ENCODE data around the gene IGFBP3.

GRCh38 chr7:45937862-45938261 is 16.8 kb upstream of the IGFBP3 start:
- TF ChIP-seq, protein P1, sequence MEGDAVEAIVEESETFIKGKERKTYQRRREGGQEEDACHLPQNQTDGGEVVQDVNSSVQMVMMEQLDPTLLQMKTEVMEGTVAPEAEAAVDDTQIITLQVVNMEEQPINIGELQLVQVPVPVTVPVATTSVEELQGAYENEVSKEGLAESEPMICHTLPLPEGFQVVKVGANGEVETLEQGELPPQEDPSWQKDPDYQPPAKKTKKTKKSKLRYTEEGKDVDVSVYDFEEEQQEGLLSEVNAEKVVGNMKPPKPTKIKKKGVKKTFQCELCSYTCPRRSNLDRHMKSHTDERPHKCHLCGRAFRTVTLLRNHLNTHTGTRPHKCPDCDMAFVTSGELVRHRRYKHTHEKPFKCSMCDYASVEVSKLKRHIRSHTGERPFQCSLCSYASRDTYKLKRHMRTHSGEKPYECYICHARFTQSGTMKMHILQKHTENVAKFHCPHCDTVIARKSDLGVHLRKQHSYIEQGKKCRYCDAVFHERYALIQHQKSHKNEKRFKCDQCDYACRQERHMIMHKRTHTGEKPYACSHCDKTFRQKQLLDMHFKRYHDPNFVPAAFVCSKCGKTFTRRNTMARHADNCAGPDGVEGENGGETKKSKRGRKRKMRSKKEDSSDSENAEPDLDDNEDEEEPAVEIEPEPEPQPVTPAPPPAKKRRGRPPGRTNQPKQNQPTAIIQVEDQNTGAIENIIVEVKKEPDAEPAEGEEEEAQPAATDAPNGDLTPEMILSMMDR (conservative IDR thresholded peaks at IDR 0.05 in 1 of 2, IDR thresholded peaks at IDR 0.05 in 1 of 2; ENCODE audit: low read depth in 1 of 2, low read length in 2 of 2): no peak
- no peak for TF ChIP-seq EZH2 (IDR thresholded peaks at IDR 0.05; ENCODE audit: low read length, missing control alignments)
